ENCODE data around the gene UGT8. TPM values are rescaled to one million over a fixed set of nuclear protein-coding genes. Genes with fewer than 3 reads are reported as not detected.
"Not testable (repeated sequence)": the region's sequence is repeated elsewhere in the genome, so short reads cannot be mapped to it uniquely, and the experiment has no call there.

Gene UGT8
- total and polyA plus RNA-seq, 7 donors: under 0.01 to 13.6 (median 1.5) TPM; not detected in 1

- 91 to 93% methylated on average over 5 of the region's 5 CpGs for WGBS, 2 donors
- Histone ChIP-seq H3K9me3 (no peaks in the 10 kb centered on the region), H3K4me1 (no peaks in the 10 kb centered on the region), H3K27ac (no peak overlapping the region), H3K36me3 (no peaks in the 10 kb centered on the region), H3K4me3 (no peak overlapping the region), H3K27me3 (no peaks in the 10 kb centered on the region)
- intact Hi-C loops (cut with DNase I): no loop called here
- TF ChIP-seq POLR2A (IDR thresholded peaks at IDR 0.05) (no peak), EP300 (IDR thresholded peaks at IDR 0.05) (no peak), POLR2AphosphoS5 (IDR thresholded peaks at IDR 0.05) (no peak), CTCF (IDR thresholded peaks at IDR 0.05) (no peak)
- DNase-seq: no peak
Observed at GRCh38 chr4:114663083-114663482, 64.5 kb downstream of the UGT8 start.

- H3K27ac ChIP-seq: no peak overlapping the region
- no peak for DNase-seq
- 80 to 87% methylated on average over 1 of the region's 1 CpG for WGBS, 2 donors
- H3K9me3 ChIP-seq: no peaks in the 10 kb centered on the region
- H3K4me3 ChIP-seq: no peak overlapping the region
- no peaks in the 10 kb centered on the region for H3K36me3 ChIP-seq
- TF ChIP-seq CTCF (IDR thresholded peaks at IDR 0.05): no peak
- no peak for TF ChIP-seq POLR2A (IDR thresholded peaks at IDR 0.05)
- no peak for TF ChIP-seq POLR2AphosphoS5 (IDR thresholded peaks at IDR 0.05)
- TF ChIP-seq EP300 (IDR thresholded peaks at IDR 0.05): no peak
- no peaks in the 10 kb centered on the region for H3K4me1 ChIP-seq
- intact Hi-C loops (cut with DNase I): no loop called here
- H3K27me3 ChIP-seq: no peaks in the 10 kb centered on the region
Observed at GRCh38 chr4:114668577-114668976, 70.0 kb downstream of the UGT8 start.

GRCh38 chr4:114670733-114671132, 72.1 kb downstream of the UGT8 start:
- H3K36me3 ChIP-seq; DNase-seq; H3K27ac ChIP-seq; H3K9me3 ChIP-seq; H3K4me3 ChIP-seq; H3K4me1 ChIP-seq; H3K27me3 ChIP-seq; intact Hi-C loops (cut with DNase I): not testable (repeated sequence)
- WGBS, 2 donors: 87 to 92% methylated on average over 4 of the region's 4 CpGs

- H3K4me1 ChIP-seq: no peaks in the 10 kb centered on the region
- H3K9me3 ChIP-seq: no peaks in the 10 kb centered on the region
- intact Hi-C loops (cut with DNase I): no loop called here
- TF ChIP-seq POLR2AphosphoS5 (IDR thresholded peaks at IDR 0.05) (no peak), CTCF (IDR thresholded peaks at IDR 0.05) (no peak), POLR2A (IDR thresholded peaks at IDR 0.05) (no peak), EP300 (IDR thresholded peaks at IDR 0.05) (no peak)
- no peaks in the 10 kb centered on the region for H3K36me3 ChIP-seq
- H3K4me3 ChIP-seq: no peak overlapping the region
- 93 to 96% methylated on average over 2 of the region's 2 CpGs for WGBS, 2 donors
- no peaks in the 10 kb centered on the region for H3K27me3 ChIP-seq
- DNase-seq: no peak
- H3K27ac ChIP-seq: no peak overlapping the region
Observed at GRCh38 chr4:114673306-114673705, 74.7 kb downstream of the UGT8 start.

GRCh38 chr4:114674080-114674479, 75.5 kb downstream of the UGT8 start:
- 80 to 93% methylated on average over 2 of the region's 2 CpGs for WGBS, 2 donors
- intact Hi-C loops (cut with DNase I): no loop called here
- no peak overlapping the region for H3K27ac ChIP-seq
- DNase-seq: no peak
- no peaks in the 10 kb centered on the region for H3K27me3 ChIP-seq
- no peaks in the 10 kb centered on the region for H3K36me3 ChIP-seq
- H3K4me1 ChIP-seq: no peaks in the 10 kb centered on the region
- H3K4me3 ChIP-seq: no peak overlapping the region
- no peak for TF ChIP-seq EP300 (IDR thresholded peaks at IDR 0.05)
- no peak for TF ChIP-seq POLR2A (IDR thresholded peaks at IDR 0.05)
- TF ChIP-seq CTCF (IDR thresholded peaks at IDR 0.05): no peak
- H3K9me3 ChIP-seq: no peaks in the 10 kb centered on the region
